Esophagus (tissue), 2 donors: Measurements from ENCODE around the gene PPP3R1. TPM values are rescaled to one million over a fixed set of nuclear protein-coding genes. Genes with fewer than 3 reads are reported as not detected.

Experiments
- H3K27ac ChIP-seq, 2 donors: one replicate each; pipeline ENCODE4 v1.5.1; 2013; ENCODE audit warnings: low read depth in 2 of 2, mild to moderate bottlenecking in 2 of 2, inconsistent platforms in 1 of 2, low read length in 1 of 2, moderate library complexity in 1 of 2
- H3K27me3 ChIP-seq, 2 donors: one replicate each; pipeline ENCODE4 v1.6.1; 2013; ENCODE audit warnings: low read length in 2 of 2, control low read depth in 1 of 2, mild to moderate bottlenecking in 1 of 2; ENCODE audit not compliant: insufficient read depth in 2 of 2, control insufficient read depth in 1 of 2
- H3K36me3 ChIP-seq, 2 donors: one replicate each; pipeline ENCODE4 v1.6.1; 2013; ENCODE audit warnings: low read length in 1 of 2; ENCODE audit not compliant: control insufficient read depth in 2 of 2, insufficient read depth in 2 of 2
- H3K4me1 ChIP-seq, 2 donors: one replicate each; pipeline ENCODE4 v1.6.1; 2013; ENCODE audit warnings: low read length in 1 of 2; ENCODE audit not compliant: control insufficient read depth in 2 of 2, insufficient read depth in 2 of 2
- H3K4me3 ChIP-seq, 2 donors: one replicate each; pipeline ENCODE4 v1.5.1; 2013; ENCODE audit warnings: low read length in 2 of 2, mild to moderate bottlenecking in 2 of 2, low read depth in 1 of 2, moderate library complexity in 1 of 2
- H3K9me3 ChIP-seq, 2 donors: one replicate each; pipeline ENCODE4 v1.6.1; 2013; ENCODE audit warnings: mild to moderate bottlenecking in 2 of 2, low read depth in 1 of 2, low read length in 1 of 2, moderate library complexity in 1 of 2; ENCODE audit not compliant: control insufficient read depth in 2 of 2, insufficient read depth in 1 of 2
- WGBS, 2 donors: extraction: QIAGEN DNeasy Blood & Tissue Kit; methylation state at CpG; one replicate each; pipeline ENCODE4 v1.1.7; 2013; 5-methylcytosine and 5-hydroxymethylcytosine counted together
- polyA plus RNA-seq, 2 donors: library from polyadenylated mRNA; stranded (reverse); fragments of 200-250 nt; gene quantifications; one replicate each; pipeline ENCODE4 v1.2.3, GENCODE V29; 2013
- donor health status: healthy with polysubstance abuse.
- donor health status: Bipolar disorder and iron deficiency.

The PPP3R1 gene
- polyA plus RNA-seq, 2 donors: 11.9 to 17.5 TPM

- H3K9me3 ChIP-seq: no peaks in the 10 kb centered on the region
- 20% methylated on average over 2 of the region's 2 CpGs for WGBS, 2 donors
Observed at GRCh38 chr2:68225119-68225632, 27.2 kb downstream of the PPP3R1 start.

GRCh38 chr2:68223419-68223818, 28.9 kb downstream of the PPP3R1 start:
- H3K4me3 ChIP-seq: no peak overlapping the region
- WGBS, 2 donors: 48% methylated on average over 2 of the region's 2 CpGs
- peaks cover 0 to 4% of the 10 kb centered on the region in 2 donors for H3K4me1 ChIP-seq
- H3K27me3 ChIP-seq: no peaks in the 10 kb centered on the region
- no peaks in the 10 kb centered on the region for H3K36me3 ChIP-seq
- no peak overlapping the region for H3K27ac ChIP-seq
- no peaks in the 10 kb centered on the region for H3K9me3 ChIP-seq

More at GRCh38 chr2:68225119-68225632, 27.2 kb downstream of the PPP3R1 start:
- Histone ChIP-seq H3K27ac (no peak overlapping the region), H3K4me1 (peaks cover 0 to 4% of the 10 kb centered on the region in 2 donors), H3K27me3 (no peaks in the 10 kb centered on the region), H3K4me3 (no peak overlapping the region), H3K36me3 (no peaks in the 10 kb centered on the region)

DNA sequence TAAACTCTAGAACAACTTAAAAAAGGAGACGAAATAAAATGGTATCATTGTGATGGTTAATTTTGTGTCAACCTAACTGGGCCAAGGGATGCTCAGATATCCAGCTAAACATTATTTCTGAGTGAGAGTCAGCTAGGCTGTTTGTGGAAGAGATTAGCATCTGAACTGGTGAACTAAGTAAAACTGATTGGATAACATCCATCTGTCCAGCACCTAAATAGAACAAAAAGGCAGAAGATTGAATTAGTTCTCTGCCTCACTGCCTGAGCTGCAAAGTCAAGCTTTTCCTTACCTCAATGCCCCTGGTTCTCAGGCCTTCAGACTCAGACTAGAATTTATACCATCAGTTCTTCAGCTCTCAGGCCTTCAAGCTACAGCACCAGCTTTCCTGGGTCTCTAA, 30.0 kb downstream of the PPP3R1 start:
- Histone ChIP-seq H3K4me1 (peaks cover 0 to 4% of the 10 kb centered on the region in 2 donors), H3K27ac (no peak overlapping the region), H3K36me3 (no peaks in the 10 kb centered on the region), H3K27me3 (no peaks in the 10 kb centered on the region), H3K9me3 (no peaks in the 10 kb centered on the region), H3K4me3 (no peak overlapping the region)
- 88 to 90% methylated on average over 1 of the region's 1 CpG for WGBS, 2 donors

DNA sequence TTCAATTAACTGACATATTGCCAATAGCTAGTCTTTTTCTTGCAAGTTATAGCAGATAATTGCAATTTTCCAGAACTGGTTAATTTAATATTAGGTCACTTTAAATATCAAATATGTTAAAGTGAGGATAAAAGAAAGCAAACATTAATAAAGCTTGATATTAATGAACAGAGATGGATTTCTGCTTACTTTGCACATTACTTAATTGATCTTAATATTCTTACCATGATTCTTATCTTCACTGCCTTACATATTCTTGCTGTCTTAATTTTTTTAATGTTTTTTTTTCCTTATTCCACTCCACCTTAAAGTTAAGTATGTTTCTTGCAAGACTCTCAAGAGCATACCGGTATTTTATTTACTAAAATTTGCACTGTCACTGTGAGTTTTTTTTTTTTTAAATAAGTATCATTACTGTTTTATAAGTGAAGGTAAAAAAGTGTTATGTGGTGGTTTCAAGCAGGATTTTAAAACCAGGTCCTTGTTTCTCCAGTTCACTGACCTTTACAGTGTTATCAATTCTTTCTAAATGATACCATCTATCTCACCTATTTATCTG, 33.9 kb downstream of the PPP3R1 start:
- WGBS, 2 donors: 39 to 40% methylated on average over 1 of the region's 1 CpG
- Histone ChIP-seq H3K27ac (no peak overlapping the region), H3K36me3 (peaks cover 0 to 4% of the 10 kb centered on the region in 2 donors), H3K27me3 (no peaks in the 10 kb centered on the region), H3K4me1 (peaks cover 0 to 4% of the 10 kb centered on the region in 2 donors), H3K4me3 (no peak overlapping the region), H3K9me3 (no peaks in the 10 kb centered on the region)

GRCh38 chr2:68217729-68218128, 34.6 kb downstream of the PPP3R1 start:
- Histone ChIP-seq H3K9me3 (no peaks in the 10 kb centered on the region), H3K4me3 (no peak overlapping the region), H3K36me3 (peaks cover 0 to 4% of the 10 kb centered on the region in 2 donors), H3K4me1 (no peaks in the 10 kb centered on the region), H3K27me3 (no peaks in the 10 kb centered on the region), H3K27ac (no peak overlapping the region)
- WGBS, 2 donors: 54 to 56% methylated on average over 3 of the region's 3 CpGs

DNA sequence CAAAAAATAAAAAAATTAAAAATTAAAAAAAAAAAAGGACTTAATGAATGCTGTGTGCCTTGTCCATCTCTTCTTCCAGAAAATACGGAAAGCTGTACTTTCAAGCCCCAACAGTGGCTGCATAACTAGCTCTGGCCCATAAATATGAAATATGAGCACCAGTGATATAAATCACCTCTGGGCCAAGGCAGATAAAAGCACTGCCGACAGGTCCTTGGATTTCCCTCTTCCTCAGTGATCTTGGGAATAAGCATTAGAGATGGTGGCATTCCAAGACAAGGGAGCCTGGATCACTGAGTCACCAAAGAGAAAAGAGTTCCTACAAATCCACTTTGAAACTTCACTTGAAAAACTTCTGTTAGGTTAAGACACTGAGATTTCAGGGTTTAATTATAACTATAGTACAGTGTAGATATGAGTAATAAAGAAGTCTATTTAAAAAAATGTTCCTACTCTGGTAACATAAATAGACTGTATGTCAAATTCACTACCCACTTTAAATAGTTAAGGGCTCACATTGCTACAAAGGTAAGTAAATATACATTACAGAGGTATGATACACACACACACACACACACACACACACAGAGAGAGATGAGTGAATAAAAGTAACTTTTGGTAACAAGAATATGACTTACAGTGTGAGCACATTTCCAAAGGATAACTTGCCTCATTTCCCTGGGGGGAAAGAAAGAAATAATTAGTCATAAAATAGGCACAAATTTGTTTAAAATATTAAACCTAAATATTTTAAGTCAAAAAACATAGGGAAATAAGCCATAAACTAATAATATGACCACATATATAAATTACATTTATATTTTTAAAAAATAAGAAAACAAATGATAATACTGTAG, 35.6 kb downstream of the PPP3R1 start:
- no peaks in the 10 kb centered on the region for H3K4me1 ChIP-seq
- H3K27ac ChIP-seq: no peak overlapping the region
- no peak overlapping the region for H3K4me3 ChIP-seq
- no peaks in the 10 kb centered on the region for H3K27me3 ChIP-seq
- H3K9me3 ChIP-seq: no peaks in the 10 kb centered on the region
- WGBS, 2 donors: 44 to 51% methylated on average over 2 of the region's 2 CpGs
- peaks cover 0 to 4% of the 10 kb centered on the region in 2 donors for H3K36me3 ChIP-seq

- Histone ChIP-seq H3K9me3 (no peaks in the 10 kb centered on the region), H3K27ac (no peak overlapping the region), H3K4me3 (no peak overlapping the region), H3K4me1 (no peaks in the 10 kb centered on the region), H3K36me3 (peaks cover 0 to 4% of the 10 kb centered on the region in 2 donors), H3K27me3 (no peaks in the 10 kb centered on the region)
- WGBS, 2 donors: 79 to 82% methylated on average over 5 of the region's 5 CpGs
Observed at GRCh38 chr2:68214381-68214780, 38.0 kb downstream of the PPP3R1 start.

DNA sequence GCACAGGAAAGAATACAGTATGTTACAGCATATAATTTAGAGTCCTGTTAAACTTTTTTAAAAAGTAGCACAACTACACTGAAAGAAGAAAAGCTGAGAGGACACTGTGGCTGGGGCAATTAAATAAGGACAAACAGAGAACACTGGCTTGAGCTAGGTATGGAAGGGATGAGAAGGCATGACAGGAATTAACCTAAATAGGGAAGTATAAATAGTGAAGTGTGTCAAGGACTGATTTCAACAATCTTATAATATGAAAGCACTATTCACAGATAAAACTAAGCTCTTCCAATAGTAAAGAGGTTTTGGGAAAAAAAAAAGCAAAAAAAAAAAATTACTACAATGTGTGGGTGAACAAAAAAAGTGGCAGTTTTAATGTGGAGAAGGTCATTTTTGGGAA, 45.5 kb downstream of the PPP3R1 start:
- Histone ChIP-seq H3K4me3 (no peak overlapping the region), H3K36me3 (no peaks in the 10 kb centered on the region), H3K9me3 (no peaks in the 10 kb centered on the region), H3K27me3 (no peaks in the 10 kb centered on the region), H3K27ac (no peak overlapping the region), H3K4me1 (no peaks in the 10 kb centered on the region)

DNA sequence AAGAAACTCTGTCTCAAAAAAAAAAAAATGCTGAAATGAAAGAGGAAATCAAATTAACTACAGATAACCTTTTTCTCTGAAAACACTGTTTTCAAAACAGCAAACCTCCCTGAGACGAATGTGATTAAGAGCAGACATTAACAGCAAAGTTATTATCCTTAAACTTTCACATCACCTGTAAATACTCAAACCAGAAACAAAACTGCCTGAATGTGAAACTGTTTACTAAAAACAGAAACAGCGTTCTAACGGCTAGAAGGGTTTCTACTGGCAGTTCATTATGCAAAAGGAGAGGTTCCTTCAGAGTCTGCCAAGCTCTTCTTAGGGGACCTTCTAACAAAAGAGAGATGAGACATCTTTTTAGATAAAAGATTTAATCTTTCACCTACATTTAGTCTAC, 48.7 kb downstream of the PPP3R1 start:
- 43 to 45% methylated on average over 3 of the region's 3 CpGs for WGBS, 2 donors
- no peaks in the 10 kb centered on the region for H3K4me1 ChIP-seq

More for the DNA sequence above, 48.7 kb downstream of the PPP3R1 start:
- Histone ChIP-seq H3K4me3 (no peak overlapping the region), H3K36me3 (no peaks in the 10 kb centered on the region), H3K27me3 (no peaks in the 10 kb centered on the region), H3K27ac (no peak overlapping the region), H3K9me3 (no peaks in the 10 kb centered on the region)
